ENCODE data around the gene LRRC1.
"Not testable (repeated sequence)": the region's sequence is repeated elsewhere in the genome, so short reads cannot be mapped to it uniquely, and the experiment has no call there.

Gene LRRC1

GRCh38 chr6:53794720-53795339, at the start of gene LRRC1:
LRRC1 (plus strand) TSS chr6:53795005; CDS start chr6:53795257, 252 bp downstream.
- peak; percentile 98 for DNase-seq

- DNase-seq: peak; percentile 100
Observed at GRCh38 chr6:53746442-53747103, 48.2 kb upstream of the LRRC1 start.

- DNase-seq: no peak
Observed at GRCh38 chr6:53750052-53750650, 44.7 kb upstream of the LRRC1 start.

GRCh38 chr6:53751417-53751816, 43.4 kb upstream of the LRRC1 start:
- no peak for DNase-seq

- DNase-seq: no peak
Observed at GRCh38 chr6:53752440-53752839, 42.4 kb upstream of the LRRC1 start.

- no peak for DNase-seq
Observed at GRCh38 chr6:53752856-53753255, 41.9 kb upstream of the LRRC1 start.

- DNase-seq: no peak
Observed at GRCh38 chr6:53754330-53754729, 40.5 kb upstream of the LRRC1 start.

- no peak for DNase-seq
Observed at GRCh38 chr6:53756396-53756795, 38.4 kb upstream of the LRRC1 start.

- DNase-seq: no peak
Observed at GRCh38 chr6:53758496-53758895, 36.3 kb upstream of the LRRC1 start.

- no peak for DNase-seq
Observed at GRCh38 chr6:53761036-53761435, 33.8 kb upstream of the LRRC1 start.

- no peak for DNase-seq
Observed at GRCh38 chr6:53765270-53765669, 29.5 kb upstream of the LRRC1 start.

GRCh38 chr6:53766930-53767329, 27.9 kb upstream of the LRRC1 start:
- no peak for DNase-seq

GRCh38 chr6:53767941-53768340, 26.9 kb upstream of the LRRC1 start:
- DNase-seq: no peak

GRCh38 chr6:53768636-53769035, 26.2 kb upstream of the LRRC1 start:
- DNase-seq: no peak

- no peak for DNase-seq
Observed at GRCh38 chr6:53770780-53771249, 24.0 kb upstream of the LRRC1 start.

GRCh38 chr6:53771785-53772624, 22.8 kb upstream of the LRRC1 start:
- DNase-seq: no peak

- DNase-seq: no peak
Observed at GRCh38 chr6:53773044-53773696, 21.6 kb upstream of the LRRC1 start.

GRCh38 chr6:53776152-53776551, 18.7 kb upstream of the LRRC1 start:
- not testable (repeated sequence) for DNase-seq

- DNase-seq: not testable (repeated sequence)
Observed at GRCh38 chr6:53784991-53785390, 9.8 kb upstream of the LRRC1 start.

- DNase-seq: no peak
Observed at GRCh38 chr6:53786832-53787231, 8.0 kb upstream of the LRRC1 start.

GRCh38 chr6:53790886-53791285, 3.9 kb upstream of the LRRC1 start:
- no peak for DNase-seq

- DNase-seq: no peak
Observed at GRCh38 chr6:53792016-53792415, 2.8 kb upstream of the LRRC1 start.

GRCh38 chr6:53792973-53793317, 1.9 kb upstream of the LRRC1 start:
- DNase-seq: no peak

All from NCI-H510A treated with DMSO at 0.1 percent for 48 hours (cell line).